ENCODE data around the gene ASB9. TPM values are rescaled to one million over a fixed set of nuclear protein-coding genes. Genes with fewer than 3 reads are reported as not detected.

ASB9 gene
- total RNA-seq, 1 experiment from 2014 or later = 5.7 TPM

DNA sequence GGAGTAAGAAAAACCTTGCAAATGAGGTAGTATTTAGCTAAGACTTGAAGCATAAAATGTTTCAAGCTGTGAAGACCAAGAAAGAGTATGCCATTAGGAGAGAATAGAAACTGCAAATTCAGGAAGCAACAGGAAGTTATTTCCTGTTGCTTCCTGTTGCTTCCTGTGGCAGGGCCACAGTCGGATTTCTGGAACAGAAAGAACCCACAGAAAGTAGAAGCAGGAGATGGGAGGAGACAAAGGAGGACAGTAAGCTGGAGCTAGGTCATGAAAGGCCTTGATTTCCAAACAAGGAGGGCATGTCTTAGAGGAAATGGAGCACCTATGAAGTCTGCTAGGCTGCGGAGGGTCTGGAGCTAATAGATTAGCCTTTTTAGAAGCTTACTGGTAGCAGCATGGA lies 28.3 kb upstream of the ASB9 start:
- no TSS peak for BruUV-seq (replicated peaks)
- H3K9me2 ChIP-seq (ENCODE audit: insufficient read depth) = no peaks in the 10 kb centered on the region
- no peak for DNase-seq
- no peaks in the 10 kb centered on the region for H4K20me1 ChIP-seq (ENCODE audit: insufficient read depth)
- no peak overlapping the region for H3K27ac ChIP-seq
- H3K4me2 ChIP-seq = no peak overlapping the region
- intact Hi-C loops (cut with micrococcal nuclease; ENCODE audit: unreplicated experiment) = no loop called here
- H3K79me2 ChIP-seq (ENCODE audit: low read depth) = no peaks in the 10 kb centered on the region
- H3K4me1 ChIP-seq (replicated peaks; ENCODE audit: insufficient read depth) = peaks cover 5% of the 10 kb centered on the region
- H3K27me3 ChIP-seq (ENCODE audit: insufficient read depth, low read depth) = no peaks in the 10 kb centered on the region
- H3K9me3 ChIP-seq (ENCODE audit: insufficient read depth, low read depth) = no peaks in the 10 kb centered on the region
- no peak overlapping the region for H3K4me3 ChIP-seq
- ChIA-PET POLR2A (ENCODE audit: unreplicated experiment) (no interaction called here), CTCF (no interaction called here)
- no peak for TF ChIP-seq EZH2 (IDR thresholded peaks at IDR 0.05; ENCODE audit: low read depth)
- TF ChIP-seq, protein P1, sequence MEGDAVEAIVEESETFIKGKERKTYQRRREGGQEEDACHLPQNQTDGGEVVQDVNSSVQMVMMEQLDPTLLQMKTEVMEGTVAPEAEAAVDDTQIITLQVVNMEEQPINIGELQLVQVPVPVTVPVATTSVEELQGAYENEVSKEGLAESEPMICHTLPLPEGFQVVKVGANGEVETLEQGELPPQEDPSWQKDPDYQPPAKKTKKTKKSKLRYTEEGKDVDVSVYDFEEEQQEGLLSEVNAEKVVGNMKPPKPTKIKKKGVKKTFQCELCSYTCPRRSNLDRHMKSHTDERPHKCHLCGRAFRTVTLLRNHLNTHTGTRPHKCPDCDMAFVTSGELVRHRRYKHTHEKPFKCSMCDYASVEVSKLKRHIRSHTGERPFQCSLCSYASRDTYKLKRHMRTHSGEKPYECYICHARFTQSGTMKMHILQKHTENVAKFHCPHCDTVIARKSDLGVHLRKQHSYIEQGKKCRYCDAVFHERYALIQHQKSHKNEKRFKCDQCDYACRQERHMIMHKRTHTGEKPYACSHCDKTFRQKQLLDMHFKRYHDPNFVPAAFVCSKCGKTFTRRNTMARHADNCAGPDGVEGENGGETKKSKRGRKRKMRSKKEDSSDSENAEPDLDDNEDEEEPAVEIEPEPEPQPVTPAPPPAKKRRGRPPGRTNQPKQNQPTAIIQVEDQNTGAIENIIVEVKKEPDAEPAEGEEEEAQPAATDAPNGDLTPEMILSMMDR (conservative IDR thresholded peaks at IDR 0.05) = no peak
- H3F3A ChIP-seq (ENCODE audit: insufficient read depth, low read depth) = no peaks in the 10 kb centered on the region
- H3K36me3 ChIP-seq (ENCODE audit: low read depth) = no peaks in the 10 kb centered on the region
- no peak overlapping the region for H2AFZ ChIP-seq

GRCh38 chrX:15293451-15293850 lies 23.6 kb upstream of the ASB9 start:
- POLR2A ChIA-PET (ENCODE audit: unreplicated experiment) = no interaction called here
- H3F3A ChIP-seq (ENCODE audit: insufficient read depth, low read depth) = no peaks in the 10 kb centered on the region

DNA sequence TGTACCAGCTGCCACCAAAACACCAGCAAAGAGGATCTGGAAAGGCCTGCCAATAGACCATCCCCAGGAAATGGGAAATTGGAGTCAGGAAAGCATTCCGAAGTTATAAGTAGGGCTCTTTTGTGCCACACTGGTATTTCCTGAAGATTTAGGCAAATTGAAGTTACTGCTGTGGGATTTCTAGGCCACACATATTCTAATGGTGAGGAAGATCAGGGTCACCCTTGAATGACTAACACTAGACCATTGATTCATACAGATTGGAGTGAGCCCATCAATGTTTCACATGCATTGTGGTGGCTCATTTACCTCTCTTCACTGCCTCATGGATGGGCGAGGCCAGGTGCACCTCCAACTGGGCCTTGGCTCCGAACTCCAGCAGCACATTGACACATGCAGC lies 23.0 kb upstream of the ASB9 start:
- CTCF ChIA-PET = no interaction called here
- Histone ChIP-seq H3K4me3 (no peak overlapping the region), H3K27ac (no peak overlapping the region)

More at GRCh38 chrX:15293451-15293850, 23.6 kb upstream of the ASB9 start:
- CTCF ChIA-PET = no interaction called here
- no peaks in the 10 kb centered on the region for H3K27me3 ChIP-seq (ENCODE audit: insufficient read depth, low read depth)
- H3K4me3 ChIP-seq = no peak overlapping the region
- no peak overlapping the region for H3K4me2 ChIP-seq
- intact Hi-C loops (cut with micrococcal nuclease; ENCODE audit: unreplicated experiment) = no loop called here
- no peaks in the 10 kb centered on the region; the same call in 1 of the 2 replicates for H3K9me2 ChIP-seq (ENCODE audit: insufficient read depth)
- H4K20me1 ChIP-seq (ENCODE audit: insufficient read depth) = no peaks in the 10 kb centered on the region
- H3K9me3 ChIP-seq (ENCODE audit: insufficient read depth, low read depth) = no peaks in the 10 kb centered on the region
- H3K79me2 ChIP-seq (ENCODE audit: low read depth) = no peaks in the 10 kb centered on the region
- no peak overlapping the region for H3K27ac ChIP-seq
- no peaks in the 10 kb centered on the region for H3K4me1 ChIP-seq (replicated peaks; ENCODE audit: insufficient read depth)
- no peak for DNase-seq
- no peaks in the 10 kb centered on the region for H3K36me3 ChIP-seq (ENCODE audit: low read depth)
- TF ChIP-seq, protein P1 (conservative IDR thresholded peaks at IDR 0.05) = no peak
- TF ChIP-seq EZH2 (IDR thresholded peaks at IDR 0.05; ENCODE audit: low read depth) = no peak
- no TSS peak for BruUV-seq (replicated peaks)
- H2AFZ ChIP-seq = no peak overlapping the region

More for the DNA sequence above, 23.0 kb upstream of the ASB9 start:
- H3F3A ChIP-seq (ENCODE audit: insufficient read depth, low read depth) = no peaks in the 10 kb centered on the region
- no peaks in the 10 kb centered on the region for H3K79me2 ChIP-seq (ENCODE audit: low read depth)
- BruUV-seq (replicated peaks) = no TSS peak
- no peaks in the 10 kb centered on the region for H3K27me3 ChIP-seq (ENCODE audit: insufficient read depth, low read depth)
- H3K36me3 ChIP-seq (ENCODE audit: low read depth) = no peaks in the 10 kb centered on the region
- intact Hi-C loops (cut with micrococcal nuclease; ENCODE audit: unreplicated experiment) = no loop called here
- no peak for TF ChIP-seq EZH2 (IDR thresholded peaks at IDR 0.05; ENCODE audit: low read depth)
- TF ChIP-seq, protein P1 (conservative IDR thresholded peaks at IDR 0.05) = no peak
- H3K9me3 ChIP-seq (ENCODE audit: insufficient read depth, low read depth) = no peaks in the 10 kb centered on the region
- no peaks in the 10 kb centered on the region for H4K20me1 ChIP-seq (ENCODE audit: insufficient read depth)
- H3K4me1 ChIP-seq (replicated peaks; ENCODE audit: insufficient read depth) = no peaks in the 10 kb centered on the region
- H3K9me2 ChIP-seq (ENCODE audit: insufficient read depth) = no peaks in the 10 kb centered on the region; the same call in 1 of the 2 replicates
- DNase-seq = no peak
- no peak overlapping the region for H3K4me2 ChIP-seq
- POLR2A ChIA-PET (ENCODE audit: unreplicated experiment) = no interaction called here
- H2AFZ ChIP-seq = no peak overlapping the region

Measured in PC-9 (cell line).